GM12875 (cell line): ENCODE measurements around the gene EHD4.

ENCODE experiments used
- H3K4me3 ChIP-seq: one replicate; pipeline ENCODE4 v1.5.1; 2011; ENCODE audit warnings: low read depth, low read length, control low read depth
- CTCF ChIP-seq: IDR thresholded peaks from 2 replicates; pipeline ENCODE4 v1.5.1; 2011; ENCODE audit warnings: low read depth, mild to moderate bottlenecking, control low read depth, inconsistent platforms, low read length, moderate library complexity, borderline replicate concordance; ENCODE audit not compliant: insufficient read depth

The EHD4 gene

GRCh38 chr15:41874736-41875135 is 97.6 kb downstream of the EHD4 start:
- no peak overlapping the region for H3K4me3 ChIP-seq
- no peak for TF ChIP-seq CTCF

GRCh38 chr15:41873711-41874110 is 98.6 kb downstream of the EHD4 start:
- TF ChIP-seq CTCF = no peak
- H3K4me3 ChIP-seq = no peak overlapping the region

GRCh38 chr15:41872166-41872747 is 100.1 kb downstream of the EHD4 start:
- H3K4me3 ChIP-seq = no peak overlapping the region
- no peak for TF ChIP-seq CTCF

GRCh38 chr15:41871175-41871905 is 101.0 kb downstream of the EHD4 start:
- no peak for TF ChIP-seq CTCF
- no peak overlapping the region for H3K4me3 ChIP-seq

GRCh38 chr15:41870689-41871081 is 101.7 kb downstream of the EHD4 start:
- H3K4me3 ChIP-seq = no peak overlapping the region
- TF ChIP-seq CTCF = no peak

GRCh38 chr15:41869770-41870688 is 102.3 kb downstream of the EHD4 start:
- no peak for TF ChIP-seq CTCF
- H3K4me3 ChIP-seq = no peak overlapping the region

GRCh38 chr15:41868321-41868720 is 104.0 kb downstream of the EHD4 start:
- TF ChIP-seq CTCF = no peak

More at GRCh38 chr15:41868321-41868720, 104.0 kb downstream of the EHD4 start:
- H3K4me3 ChIP-seq = no peak overlapping the region
